ENCODE measurements around the gene PWP2.
"Not testable (repeated sequence)": the region's sequence is repeated elsewhere in the genome, so short reads cannot be mapped to it uniquely, and the experiment has no call there.

The PWP2 gene

GRCh38 chr21:44139787-44140551, 32.8 kb downstream of the PWP2 start:
- H3K4me3 ChIP-seq (ENCODE audit: low read depth, low read length), result not testable (repeated sequence)

GRCh38 chr21:44140552-44140932, 33.3 kb downstream of the PWP2 start:
- not testable (repeated sequence) for H3K4me3 ChIP-seq (ENCODE audit: low read depth, low read length)

DNA sequence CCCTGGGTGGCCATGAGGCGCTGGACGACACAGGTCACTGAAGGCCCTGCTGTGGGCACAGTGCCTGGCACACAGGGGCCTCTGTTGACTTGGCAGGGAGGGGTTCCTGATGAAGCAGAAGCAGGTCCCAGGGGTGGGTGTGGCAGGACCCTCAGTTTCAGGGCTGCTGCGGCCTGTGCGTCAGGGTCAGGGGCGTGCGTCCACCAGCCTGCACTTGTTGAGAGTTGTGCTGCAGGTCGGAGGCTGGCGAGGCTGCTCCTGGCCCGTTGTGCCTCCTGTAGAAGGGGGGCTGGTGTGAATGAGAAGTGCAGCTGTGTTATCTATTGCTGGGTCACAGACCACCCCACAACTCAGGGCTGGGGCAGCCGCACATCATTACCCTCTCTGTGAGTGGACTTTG, 35.3 kb downstream of the PWP2 start:
- H3K4me3 ChIP-seq (ENCODE audit: low read depth, low read length), result not testable (repeated sequence)

DNA sequence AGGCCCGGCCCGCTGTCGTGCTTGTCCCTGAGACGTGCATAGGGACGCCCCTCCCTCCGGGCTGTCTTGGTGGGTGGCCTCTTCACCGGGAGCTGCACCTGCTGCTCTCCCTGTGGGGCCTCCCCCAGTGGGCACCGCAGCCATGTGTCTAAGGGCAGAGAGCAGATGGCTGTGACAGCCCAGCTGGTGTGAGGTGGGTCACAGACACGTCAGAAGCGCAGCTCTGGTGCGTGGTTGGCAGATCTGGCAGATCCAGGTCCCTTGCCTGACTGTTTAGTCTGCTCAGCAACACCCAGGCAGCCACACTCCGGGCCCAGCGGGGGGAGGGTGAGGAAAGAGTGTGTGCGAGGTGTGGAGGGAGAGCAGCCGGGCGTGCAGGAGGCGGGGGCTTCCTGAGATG, 36.2 kb downstream of the PWP2 start:
- not testable (repeated sequence) for H3K4me3 ChIP-seq (ENCODE audit: low read depth, low read length)

DNA sequence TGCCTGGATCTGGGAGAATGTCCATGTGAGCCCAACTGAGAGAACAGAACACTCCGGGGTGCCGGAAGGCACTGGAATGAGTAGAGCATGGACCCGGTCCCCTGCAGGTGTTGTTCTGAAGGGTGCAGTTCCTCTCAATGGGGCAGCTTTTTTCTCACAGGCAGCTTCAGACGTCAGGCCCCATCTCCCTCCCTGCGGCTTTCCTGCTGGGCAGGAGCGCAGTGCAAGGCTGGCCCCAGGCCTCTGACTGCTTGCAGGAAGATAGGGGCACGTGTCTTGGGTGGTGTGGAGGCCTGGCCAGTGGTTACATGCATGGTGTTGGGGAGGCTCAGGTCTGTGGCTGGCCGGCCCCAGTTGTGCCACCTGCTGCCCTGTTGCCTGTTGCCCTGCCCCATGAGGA, 36.8 kb downstream of the PWP2 start:
- not testable (repeated sequence) for H3K4me3 ChIP-seq (ENCODE audit: low read depth, low read length)

DNA sequence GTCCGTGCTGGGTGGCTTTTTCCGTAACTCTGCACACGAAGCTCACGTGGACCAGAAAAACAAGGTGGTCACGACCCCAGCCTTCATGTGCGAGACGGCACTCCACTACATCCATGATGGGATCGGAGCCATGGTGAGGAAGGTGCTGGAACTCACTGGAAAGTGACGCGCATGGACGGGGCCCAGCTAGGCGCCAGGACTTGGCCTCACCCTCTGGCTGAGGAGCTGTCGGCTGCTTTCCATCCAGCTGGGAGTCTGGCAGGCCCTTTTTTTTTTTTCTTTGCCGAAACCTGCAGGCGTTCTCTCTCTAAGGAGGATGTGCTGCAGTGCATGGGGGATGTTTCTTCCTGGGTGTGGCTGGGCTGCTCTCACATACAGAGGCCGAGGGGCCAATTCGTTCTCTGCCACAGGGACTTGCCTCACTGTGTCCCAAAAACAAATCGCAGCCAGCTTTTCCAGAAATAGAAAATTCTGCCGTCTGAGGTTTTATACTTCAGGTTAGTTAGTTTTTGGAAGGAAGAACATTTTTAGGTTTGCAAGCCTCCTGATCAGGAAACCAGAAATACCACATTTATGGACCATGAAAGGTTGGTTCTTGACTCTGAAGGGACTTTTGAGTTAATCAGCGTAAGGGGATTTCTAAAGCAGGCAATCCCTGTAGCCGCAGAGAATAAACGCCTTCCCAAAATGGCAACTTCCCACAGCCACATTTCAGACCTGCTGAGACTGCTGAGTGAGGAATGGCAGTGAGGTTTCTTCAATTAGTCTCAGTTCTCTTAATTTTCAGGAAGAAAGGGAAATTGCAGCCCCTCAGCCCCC, 37.8 kb downstream of the PWP2 start:
- not testable (repeated sequence) for H3K4me3 ChIP-seq (ENCODE audit: low read depth, low read length)

GRCh38 chr21:44145616-44146015, 38.4 kb downstream of the PWP2 start:
- not testable (repeated sequence) for H3K4me3 ChIP-seq (ENCODE audit: low read depth, low read length)

DNA sequence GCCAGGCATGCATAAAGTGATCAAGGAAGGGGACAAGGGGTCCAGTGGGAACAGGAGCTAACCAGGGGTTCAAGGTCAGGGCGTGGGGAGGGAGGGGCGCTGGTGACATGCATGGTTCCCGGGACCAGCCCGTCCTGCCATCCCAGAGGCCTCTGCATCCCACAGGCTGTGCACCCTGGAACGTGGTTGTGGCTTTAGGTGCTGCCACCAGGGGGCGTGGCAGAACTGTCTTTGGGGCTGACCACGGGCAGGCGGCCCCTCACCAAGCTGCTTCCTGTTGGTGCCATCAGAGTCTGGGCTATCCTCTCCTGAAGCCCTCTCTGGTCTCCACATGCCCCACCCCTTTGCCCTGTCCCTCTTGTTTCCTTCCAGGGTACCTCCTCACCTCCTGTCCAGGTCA, 39.9 kb downstream of the PWP2 start:
- not testable (repeated sequence) for H3K4me3 ChIP-seq (ENCODE audit: low read depth, low read length)

DNA sequence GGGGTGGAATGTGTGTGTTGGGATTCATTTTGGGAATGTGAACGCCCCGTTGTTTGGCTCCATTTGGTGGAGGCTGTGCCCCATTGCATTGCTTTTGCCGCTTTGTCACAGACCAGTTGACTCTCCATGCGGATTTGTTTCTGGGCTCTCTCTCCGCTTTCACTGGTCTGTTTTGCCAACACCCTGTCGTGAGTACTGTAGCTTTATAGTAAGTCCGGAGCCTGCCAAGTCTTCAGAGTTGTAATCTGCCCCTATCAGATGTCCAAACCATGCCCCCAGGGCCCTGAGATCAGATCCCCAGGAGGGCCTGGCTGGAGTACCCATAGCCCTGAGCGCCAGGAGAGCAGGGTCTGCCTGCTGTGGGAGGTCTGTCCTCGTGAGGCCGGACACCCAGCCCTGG, 43.1 kb downstream of the PWP2 start:
- not testable (repeated sequence) for H3K4me3 ChIP-seq (ENCODE audit: low read depth, low read length)

DNA sequence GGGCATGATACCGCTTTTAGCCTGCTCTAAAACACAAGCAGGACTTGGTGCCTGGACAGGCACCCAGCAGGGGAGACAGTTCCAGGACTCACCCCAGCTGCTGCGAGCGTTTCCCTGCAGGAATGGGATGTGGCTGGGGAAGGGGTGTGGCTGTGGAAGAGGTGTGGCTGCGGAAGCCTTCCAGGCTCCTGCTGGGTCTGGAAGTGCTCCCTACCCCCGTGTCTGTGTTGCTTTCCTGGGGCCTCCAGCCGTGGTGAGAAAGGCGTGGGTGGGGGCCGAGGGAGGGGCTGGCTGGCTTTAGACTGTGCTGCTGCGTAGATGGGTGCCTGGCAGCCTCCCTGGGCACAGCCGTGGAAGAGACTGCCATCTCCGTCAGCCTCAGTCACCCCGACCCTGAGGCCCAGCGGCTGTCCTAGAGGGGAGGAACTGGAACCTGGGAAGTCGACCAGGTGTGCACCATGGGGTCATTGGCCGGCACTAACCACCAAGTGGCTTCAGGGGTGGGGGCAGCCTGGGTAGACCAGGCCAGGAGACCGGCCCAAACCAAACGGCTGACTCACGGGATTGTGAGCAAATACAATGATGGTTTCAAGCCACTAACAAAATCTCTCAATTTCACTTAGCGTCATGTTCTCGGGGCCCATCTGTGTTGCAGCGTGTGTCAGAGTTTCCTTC, 46.2 kb downstream of the PWP2 start:
- H3K4me3 ChIP-seq (ENCODE audit: low read depth, low read length), result not testable (repeated sequence)

GRCh38 chr21:44153889-44154228, 46.7 kb downstream of the PWP2 start:
- not testable (repeated sequence) for H3K4me3 ChIP-seq (ENCODE audit: low read depth, low read length)

DNA sequence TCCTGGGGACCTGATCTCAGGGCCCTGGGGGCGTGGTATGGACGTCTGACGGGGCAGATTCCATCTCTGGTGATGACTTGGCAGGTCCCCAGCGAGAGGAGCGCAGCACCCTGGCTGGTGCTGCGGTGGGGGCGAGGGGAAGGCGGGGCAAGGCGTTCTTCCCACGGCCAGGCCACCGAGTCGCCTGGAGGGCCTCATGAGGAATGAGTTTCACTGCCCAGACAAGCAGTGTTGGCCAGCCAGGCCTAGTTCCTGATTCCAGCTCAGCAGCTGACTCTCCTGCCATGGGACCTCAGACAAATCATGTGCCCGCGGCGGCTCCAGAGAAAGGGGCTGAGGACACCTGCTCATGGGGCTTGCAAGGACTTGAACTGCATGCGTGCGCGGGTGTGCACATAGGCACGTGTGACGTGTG, 47.6 kb downstream of the PWP2 start:
- H3K4me3 ChIP-seq (ENCODE audit: low read depth, low read length), result not testable (repeated sequence)

GRCh38 chr21:44155231-44155993, 48.2 kb downstream of the PWP2 start:
- not testable (repeated sequence) for H3K4me3 ChIP-seq (ENCODE audit: low read depth, low read length)

DNA sequence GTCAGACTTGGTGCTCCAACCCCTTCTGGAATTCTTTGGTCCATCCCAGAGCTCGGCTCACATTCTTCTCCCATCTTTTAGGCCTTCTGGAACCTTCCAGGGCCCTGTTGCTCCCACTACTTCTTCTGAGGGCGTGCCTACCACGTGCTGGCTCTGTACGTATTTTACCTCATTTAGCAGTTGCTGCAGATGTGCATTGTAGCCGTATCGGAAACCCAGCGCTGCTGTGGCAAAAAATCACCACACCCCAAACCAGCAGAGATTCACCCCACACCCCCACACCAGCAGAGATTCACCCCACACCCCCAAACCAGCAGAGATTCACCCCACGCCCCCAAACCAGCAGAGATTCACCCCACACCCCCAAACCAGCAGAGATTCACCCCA, 48.8 kb downstream of the PWP2 start:
- H3K4me3 ChIP-seq (ENCODE audit: low read depth, low read length), result not testable (repeated sequence)

DNA sequence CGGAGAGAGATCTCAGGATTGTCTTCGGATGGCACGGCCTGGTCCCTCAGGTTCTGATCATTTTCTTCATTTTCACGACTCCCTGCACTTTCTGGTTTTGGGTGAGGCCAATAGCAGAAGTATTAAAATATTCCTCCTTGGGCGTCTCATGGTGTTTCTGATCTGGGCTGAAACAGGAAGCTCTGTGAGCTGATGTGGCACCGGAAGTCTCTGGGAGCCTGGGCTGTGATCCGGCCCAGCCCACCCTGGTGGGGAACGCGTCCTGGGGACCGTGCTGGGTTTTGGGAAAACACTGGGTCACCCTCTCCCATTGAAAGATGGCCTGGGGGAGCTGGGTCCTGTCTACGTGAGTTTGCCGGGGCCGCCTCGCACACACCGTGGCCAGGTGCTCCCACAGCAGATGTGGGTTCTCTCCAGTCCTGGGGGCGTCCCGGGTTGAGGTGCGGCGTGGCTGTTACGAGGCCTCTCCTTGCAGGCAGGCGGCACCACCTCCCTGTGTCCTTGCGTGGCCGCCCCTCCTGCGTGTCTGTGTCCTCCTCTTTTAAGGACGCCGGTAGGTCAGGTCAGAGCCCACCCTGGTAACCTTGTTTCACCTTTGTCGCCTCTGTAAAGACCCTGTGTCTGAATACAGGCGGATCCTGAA, 50.4 kb downstream of the PWP2 start:
- not testable (repeated sequence) for H3K4me3 ChIP-seq (ENCODE audit: low read depth, low read length)

DNA sequence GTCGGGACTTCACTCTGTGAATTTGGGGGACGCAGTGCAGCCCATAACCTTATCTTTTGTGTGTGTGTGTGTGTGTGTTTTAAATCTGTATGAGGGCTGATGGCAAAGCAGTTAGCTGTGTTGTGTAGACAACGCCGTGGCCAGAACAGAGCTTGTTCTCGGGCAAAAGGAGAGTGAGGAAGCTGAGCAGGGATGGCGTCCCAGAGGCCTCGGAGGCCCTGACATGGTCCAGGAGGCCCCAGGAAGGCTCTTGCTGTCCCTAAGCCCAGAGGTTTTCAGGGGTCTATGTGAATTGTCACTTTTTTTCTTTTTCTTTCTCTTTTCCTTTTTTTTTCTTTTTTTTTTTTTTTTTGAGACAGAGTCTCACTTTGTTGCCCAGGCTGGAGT, 50.9 kb downstream of the PWP2 start:
- H3K4me3 ChIP-seq (ENCODE audit: low read depth, low read length), result not testable (repeated sequence)

DNA sequence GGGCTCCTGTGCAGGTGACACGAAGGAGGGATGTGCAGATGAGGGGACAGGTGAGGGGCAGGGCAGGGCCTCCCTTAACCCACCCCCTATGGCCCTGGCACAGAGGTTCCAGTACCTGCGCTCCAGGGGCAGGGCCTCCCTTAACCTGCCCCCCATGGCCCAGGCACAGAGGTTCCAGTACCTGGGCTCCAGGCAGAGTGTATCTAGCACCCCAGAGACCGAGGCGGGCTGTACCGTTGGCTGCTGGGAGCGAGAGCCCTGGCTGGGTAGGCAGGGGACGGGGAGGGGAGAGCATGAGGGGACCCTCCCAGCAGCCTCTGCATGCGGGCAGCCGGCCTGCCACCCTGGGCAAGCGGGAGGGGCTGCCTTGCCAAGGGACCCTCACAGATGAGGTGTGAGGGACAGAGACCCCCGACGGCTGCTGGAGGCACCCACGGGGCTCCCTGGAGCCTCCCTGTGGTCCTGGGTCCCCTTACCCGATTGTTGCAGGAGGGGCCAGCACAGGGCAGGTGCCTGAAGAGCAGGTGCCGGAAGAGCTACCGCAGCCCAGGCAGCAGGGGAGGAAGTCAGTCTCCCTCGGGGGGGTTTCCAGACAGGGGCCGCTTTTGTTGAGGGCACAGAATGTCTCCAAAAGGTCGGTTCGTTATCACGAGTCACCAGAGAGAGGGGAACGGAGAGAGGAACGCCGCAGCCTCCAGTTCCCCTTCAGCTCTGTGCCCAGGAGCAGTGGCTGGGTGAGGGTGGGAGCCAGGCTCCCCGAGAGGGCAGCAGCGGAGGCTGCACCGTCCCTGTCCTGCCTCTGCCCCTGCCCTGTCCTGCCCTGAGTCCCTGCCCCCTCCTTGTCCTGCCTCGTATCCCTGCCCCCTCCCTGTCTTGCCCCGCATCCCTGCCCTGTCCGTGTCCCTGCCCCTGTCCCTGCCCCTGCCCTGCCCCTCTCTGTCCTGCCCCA, 52.4 kb downstream of the PWP2 start:
- H3K4me3 ChIP-seq (ENCODE audit: low read depth, low read length), result not testable (repeated sequence)

GRCh38 chr21:44160298-44160672, 53.1 kb downstream of the PWP2 start:
- H3K4me3 ChIP-seq (ENCODE audit: low read depth, low read length), result not testable (repeated sequence)

- not testable (repeated sequence) for H3K4me3 ChIP-seq (ENCODE audit: low read depth, low read length)
Measured at GRCh38 chr21:44160821-44161220, 53.6 kb downstream of the PWP2 start.

All from WI38 (cell line).